ENCODE results near the gene FOXP1. TPM values are rescaled to one million over a fixed set of nuclear protein-coding genes. Genes with fewer than 3 reads are reported as not detected.

Gene FOXP1
- total and polyA plus RNA-seq, 9 of the 15 experiments (the other 6 are each of a cell fraction or from before 2014, with no cell fraction given), result 7.7 to 34.5 (median 13.7) TPM

GRCh38 chr3:71308836-71309235, 274.7 kb downstream of the FOXP1 start:
- Histone ChIP-seq H3K9ac (ENCODE audit: insufficient read depth in 1 of 2, low read depth in 2 of 2, low read length in 2 of 2) (no peak overlapping the region), H3K79me2 (ENCODE audit: control insufficient read depth, insufficient read depth, low read length) (no peaks in the 10 kb centered on the region), H3K27ac (ENCODE audit: extremely low read depth, low read depth, low read length) (no peak overlapping the region), H3K4me1 (replicated peaks in 1 of 2; ENCODE audit: control insufficient read depth in 2 of 2, insufficient read depth in 2 of 2, low read length in 2 of 2) (no peaks in the 10 kb centered on the region), H3K4me3 (no peak overlapping the region), H4K20me1 (replicated peaks; ENCODE audit: control insufficient read depth, insufficient read depth, low read length) (no peaks in the 10 kb centered on the region), H3K27me3 (ENCODE audit: control insufficient read depth in 2 of 2, insufficient read depth in 2 of 2, low read length in 2 of 2) (no peaks in the 10 kb centered on the region), H3K36me3 (ENCODE audit: control insufficient read depth, insufficient read depth, low read length) (no peaks in the 10 kb centered on the region), H3K9me1 (ENCODE audit: control insufficient read depth, insufficient read depth, low read length) (no peaks in the 10 kb centered on the region), H2AFZ (ENCODE audit: low read depth, low read length) (no peak overlapping the region), H3K4me2 (ENCODE audit: insufficient read depth, low read length) (no peak overlapping the region), H3K9me3 (replicated peaks; ENCODE audit: control insufficient read depth, insufficient read depth, low read depth, low read length) (no peaks in the 10 kb centered on the region)
- intact Hi-C loops (cut with micrococcal nuclease), result no loop called here
- CTCF ChIA-PET (ENCODE audit: low intra/inter-chr PET ratio), result no interaction called here
- in situ Hi-C loops (cut with MboI), result no loop called here
- POLR2A ChIA-PET, result no interaction called here
- BruUV-seq (replicated peaks), result no TSS peak
- 50% methylated on average over 4 of the region's 4 CpGs for WGBS (ENCODE audit: insufficient coverage, low coverage, missing lambda C conversion rate)
- TF ChIP-seq HMBOX1 (IDR thresholded peaks at IDR 0.05) (peak; percentile 78), HMGN3 (IDR thresholded peaks at IDR 0.05; ENCODE audit: borderline replicate concordance, extremely low read depth, insufficient read length, low read depth, low read length) (no peak)
- no peak for ATAC-seq
- FAIRE-seq, result no peak
- DNase-seq (ENCODE audit: extremely low read depth in 1 of 4, low spot score in 3 of 4), result no peak

DNA sequence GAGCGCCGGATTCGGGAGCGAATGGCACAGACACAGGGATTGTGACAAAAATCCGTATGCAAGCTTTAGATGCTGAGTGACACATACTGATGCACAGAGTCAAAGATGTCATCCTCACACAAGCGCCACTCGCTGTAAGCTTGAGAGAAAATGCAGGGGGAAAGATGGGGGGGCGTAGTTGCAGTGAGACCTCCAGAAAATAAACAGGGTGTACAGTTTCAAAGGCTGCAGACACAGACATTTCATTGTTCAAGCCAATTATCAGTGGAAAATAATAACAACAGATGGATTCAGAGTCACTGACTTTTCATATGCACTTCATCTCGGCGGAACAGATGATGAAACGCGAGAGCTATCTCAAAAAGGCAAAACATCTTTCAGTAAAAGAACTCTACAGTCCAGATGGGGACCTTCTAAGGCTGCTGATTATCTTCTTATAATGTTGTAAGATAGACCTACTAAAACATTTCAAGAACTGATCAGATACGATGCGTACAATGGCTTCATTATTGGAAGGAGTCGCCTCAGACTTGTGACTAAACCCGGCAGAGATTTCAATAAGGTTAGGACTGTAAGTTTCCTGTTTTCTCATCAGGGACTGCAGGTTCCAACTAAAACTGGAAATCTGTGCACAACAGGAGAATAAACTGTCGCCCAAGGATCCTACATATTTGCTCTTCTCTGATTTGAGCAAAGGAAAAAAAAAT, 275.4 kb downstream of the FOXP1 start:
- H3K79me2 ChIP-seq (ENCODE audit: control insufficient read depth, insufficient read depth, low read length), result no peaks in the 10 kb centered on the region
- no TSS peak for BruUV-seq (replicated peaks)
- H3K4me2 ChIP-seq (ENCODE audit: insufficient read depth, low read length), result no peak overlapping the region
- H3K9me3 ChIP-seq (replicated peaks; ENCODE audit: control insufficient read depth, insufficient read depth, low read depth, low read length), result no peaks in the 10 kb centered on the region
- no peak for FAIRE-seq
- no peaks in the 10 kb centered on the region for H3K36me3 ChIP-seq (ENCODE audit: control insufficient read depth, insufficient read depth, low read length)
- H3K27ac ChIP-seq (ENCODE audit: extremely low read depth, low read depth, low read length), result no peak overlapping the region
- WGBS (ENCODE audit: insufficient coverage, low coverage, missing lambda C conversion rate), result 53% methylated on average over 15 of the region's 17 CpGs
- TF ChIP-seq NR2F6 (CRISPR knock-in tag; IDR thresholded peaks at IDR 0.05) (no peak), ILF3 (IDR thresholded peaks at IDR 0.05; ENCODE audit: borderline replicate concordance) (no peak), SRSF1 (IDR thresholded peaks at IDR 0.05; ENCODE audit: low read depth, low read length) (no peak), CBFA2T3 (IDR thresholded peaks at IDR 0.05) (0 out of 2 replicates have a peak, but pooled peaks have one; percentile 37), KDM1A (IDR thresholded peaks at IDR 0.05) (0 out of 4 replicates have a peak, but pooled peaks of 1 of the 2 experiments have one; percentile 11), KLF10 (CRISPR knock-in tag; IDR thresholded peaks at IDR 0.05) (no peak), HOXB6 (CRISPR knock-in tag; IDR thresholded peaks at IDR 0.05; ENCODE audit: borderline replicate concordance) (no peak), ZNF263 (CRISPR knock-in tag; IDR thresholded peaks at IDR 0.05; ENCODE audit: borderline replicate concordance) (no peak)
- H3K4me1 ChIP-seq (replicated peaks in 1 of 2; ENCODE audit: control insufficient read depth in 2 of 2, insufficient read depth in 2 of 2, low read length in 2 of 2), result no peaks in the 10 kb centered on the region
- CTCF ChIA-PET (ENCODE audit: low intra/inter-chr PET ratio), result no interaction called here
- intact Hi-C loops (cut with micrococcal nuclease), result no loop called here
- H3K27me3 ChIP-seq (ENCODE audit: control insufficient read depth in 2 of 2, insufficient read depth in 2 of 2, low read length in 2 of 2), result no peaks in the 10 kb centered on the region
- no peak for DNase-seq (ENCODE audit: extremely low read depth in 1 of 4, low spot score in 3 of 4)
- no peak overlapping the region for H2AFZ ChIP-seq (ENCODE audit: low read depth, low read length)
- H3K9me1 ChIP-seq (ENCODE audit: control insufficient read depth, insufficient read depth, low read length), result no peaks in the 10 kb centered on the region
- H4K20me1 ChIP-seq (replicated peaks; ENCODE audit: control insufficient read depth, insufficient read depth, low read length), result no peaks in the 10 kb centered on the region
- POLR2A ChIA-PET, result no interaction called here
- in situ Hi-C loops (cut with MboI), result no loop called here
- H3K9ac ChIP-seq (ENCODE audit: insufficient read depth in 1 of 2, low read depth in 2 of 2, low read length in 2 of 2), result no peak overlapping the region
- no peak overlapping the region for H3K4me3 ChIP-seq
- no peak for ATAC-seq
